Stimulated activated CD8-positive, alpha-beta memory T cell treated with anti-CD3 and anti-CD28 coated beads, Interleukin-12 subunit alpha, Interleukin-12 subunit beta, amount 100 ng/mL, for 24 hours (primary cell): ENCODE data around the gene ZACN.
A peak's percentile ranks its signal among the peaks of the same experiment; 100 is the strongest.
"Not testable (repeated sequence)": the region's sequence is repeated elsewhere in the genome, so short reads cannot be mapped to it uniquely, and the experiment has no call there.

Experiments
- DNase-seq: peaks from one replicate; pipeline ENCODE4 v3.0.0-alpha.2; 2020; ENCODE audit errors: extremely low read depth

Gene ZACN

GRCh38 chr17:76053246-76054111 lies 25.5 kb upstream of the ZACN start:
- no peak for DNase-seq

- DNase-seq: no peak
These were observed 24.9 kb upstream of the ZACN start for GRCh38 chr17:76054112-76054476.

GRCh38 chr17:76056882-76057281 lies 22.1 kb upstream of the ZACN start:
- DNase-seq: no peak

GRCh38 chr17:76058264-76058663 lies 20.7 kb upstream of the ZACN start:
- DNase-seq: not testable (repeated sequence)

- no peak for DNase-seq
These were observed 15.0 kb upstream of the ZACN start for GRCh38 chr17:76063875-76064546.

GRCh38 chr17:76065775-76066174 lies 13.2 kb upstream of the ZACN start:
- no peak for DNase-seq

GRCh38 chr17:76071531-76072147 lies 7.3 kb upstream of the ZACN start:
- DNase-seq: no peak

GRCh38 chr17:76072148-76072858 lies 6.7 kb upstream of the ZACN start, which contains the start of gene SRP68:
Gene SRP68, minus strand, starts transcription at chr17:76072517. Its CDS starts 26 bp downstream, at chr17:76072491.
- peak; percentile 64 for DNase-seq

- no peak for DNase-seq
These were observed 4.3 kb upstream of the ZACN start, which contains the start of gene GALR2 for GRCh38 chr17:76074390-76075363. Gene GALR2, plus strand, starts transcription at chr17:76074781. Its CDS starts 103 bp downstream, at chr17:76074884.

GRCh38 chr17:76075364-76076145 lies 3.4 kb upstream of the ZACN start:
- DNase-seq: no peak

- DNase-seq: no peak
These were observed 2.7 kb upstream of the ZACN start for GRCh38 chr17:76076146-76076764.

GRCh38 chr17:76076765-76077583 lies 2.0 kb upstream of the ZACN start:
- no peak for DNase-seq

GRCh38 chr17:76077584-76078110 lies 1.3 kb upstream of the ZACN start:
- DNase-seq: no peak

- not testable (repeated sequence) for DNase-seq
These were observed 612 bp upstream of the ZACN start for GRCh38 chr17:76078370-76078769.

- no peak for DNase-seq
These were observed 563 bp downstream of the ZACN start for GRCh38 chr17:76079535-76079955.

- DNase-seq: no peak
These were observed 1.2 kb downstream of the ZACN start for GRCh38 chr17:76079956-76080767.

- DNase-seq: no peak
These were observed 1.8 kb downstream of the ZACN start for GRCh38 chr17:76080768-76081287.
